Tibial artery (tissue), 4 donors: ENCODE results near the gene NTM.

Experiments
- DNase-seq, 2 donors: peaks; one replicate each; pipeline ENCODE4 v3.0.0-alpha.2; 2019
- H3K27ac ChIP-seq, 2 donors: fragments of 200-600 bp; sonication (generic) in 1 of 2; 1 replicate in 1 of 2; 2 replicates in 1 of 2; pipeline ENCODE4 v1.5.1; 2018 to 2019; ENCODE audit warnings: mild to moderate bottlenecking in 1 of 2
- H3K27me3 ChIP-seq, 2 donors: fragments of 200-600 bp; sonication (generic) in 1 of 2; one replicate each; pipeline versions ENCODE4 v1.5.1 to v1.6.0; 2016 to 2019
- H3K36me3 ChIP-seq, 3 donors: fragments of 200-600 bp; sonication (generic) in 2 of 3; one replicate each; pipeline ENCODE4 v1.5.1; 2016 to 2019; ENCODE audit warnings: mild to moderate bottlenecking in 2 of 3
- H3K4me1 ChIP-seq, 4 donors: fragments of 200-600 bp; sonication (generic) in 2 of 4; 1 replicate in 3 of 4; 2 replicates in 1 of 4; pipeline ENCODE4 v1.5.1; 2016 to 2019
- H3K4me3 ChIP-seq, 2 donors: fragments of 200-600 bp; sonication (generic) in 1 of 2; 1 replicate in 1 of 2; 2 replicates in 1 of 2; pipeline ENCODE4 v1.5.1; 2018 to 2019; ENCODE audit warnings: mild to moderate bottlenecking in 2 of 2
- H3K9me3 ChIP-seq, 3 donors: fragments of 200-600 bp; sonication (generic) in 1 of 3; one replicate each; pipeline ENCODE4 v1.5.1; 2016 to 2019
- CTCF ChIP-seq, 2 experiments: fragments of 200-600 bp in 1 of 2; fragments of 450-650 bp in 1 of 2; IDR thresholded peaks; one replicate each; pipeline ENCODE4 v1.5.1; 2017 to 2019; ENCODE audit warnings: antibody characterized with exemption in 2 of 2, mild to moderate bottlenecking in 1 of 2, moderate library complexity in 1 of 2
- intact Hi-C: fragments of 100-400 bp; cut with DNase I; formaldehyde crosslinking; loops from one replicate; pipeline ENCODE4 v1.15.0; 2023; ENCODE audit warnings: low total_unique reads

Gene NTM

GRCh38 chr11:131980888-131981668 is 610.7 kb downstream of the NTM start:
- H3K27me3 ChIP-seq = no peaks in the 10 kb centered on the region
- H3K9me3 ChIP-seq = no peaks in the 10 kb centered on the region
- no peak overlapping the region for H3K27ac ChIP-seq
- no peak for DNase-seq
- H3K4me3 ChIP-seq = no peak overlapping the region
- H3K4me1 ChIP-seq = no peaks in the 10 kb centered on the region
- H3K36me3 ChIP-seq = no peaks in the 10 kb centered on the region
- intact Hi-C loops = no loop called here
- TF ChIP-seq CTCF (IDR thresholded peaks at IDR 0.05) = no peak

GRCh38 chr11:131982154-131982553 is 611.7 kb downstream of the NTM start:
- H3K27ac ChIP-seq = no peak overlapping the region
- H3K9me3 ChIP-seq = no peaks in the 10 kb centered on the region
- H3K27me3 ChIP-seq = no peaks in the 10 kb centered on the region
- intact Hi-C loops = no loop called here
- DNase-seq = no peak
- no peak for TF ChIP-seq CTCF (IDR thresholded peaks at IDR 0.05)
- H3K36me3 ChIP-seq = no peaks in the 10 kb centered on the region
- H3K4me3 ChIP-seq = no peak overlapping the region
- no peaks in the 10 kb centered on the region for H3K4me1 ChIP-seq

GRCh38 chr11:131985846-131986301 is 615.5 kb downstream of the NTM start:
- TF ChIP-seq CTCF (IDR thresholded peaks at IDR 0.05) = no peak
- Histone ChIP-seq H3K36me3 (no peaks in the 10 kb centered on the region), H3K9me3 (no peaks in the 10 kb centered on the region), H3K4me1 (no peaks in the 10 kb centered on the region), H3K27me3 (no peaks in the 10 kb centered on the region), H3K4me3 (no peak overlapping the region), H3K27ac (no peak overlapping the region)
- no peak for DNase-seq
- intact Hi-C loops = no loop called here

- Histone ChIP-seq H3K27me3 (no peaks in the 10 kb centered on the region), H3K4me3 (no peak overlapping the region), H3K9me3 (no peaks in the 10 kb centered on the region), H3K4me1 (no peaks in the 10 kb centered on the region), H3K27ac (no peak overlapping the region), H3K36me3 (no peaks in the 10 kb centered on the region)
- intact Hi-C loops = no loop called here
- TF ChIP-seq CTCF (IDR thresholded peaks at IDR 0.05) = no peak
- DNase-seq = no peak
Observed at GRCh38 chr11:131987703-131988102, 617.3 kb downstream of the NTM start.

- TF ChIP-seq CTCF (IDR thresholded peaks at IDR 0.05) = no peak
- Histone ChIP-seq H3K4me3 (no peak overlapping the region), H3K9me3 (peaks cover 0 to 6% (median 0%) of the 10 kb centered on the region in 3 donors), H3K27me3 (no peaks in the 10 kb centered on the region), H3K27ac (no peak overlapping the region), H3K4me1 (no peaks in the 10 kb centered on the region), H3K36me3 (no peaks in the 10 kb centered on the region)
- intact Hi-C loops = no loop called here
- DNase-seq = no peak
Observed at GRCh38 chr11:131991606-131992005, 621.2 kb downstream of the NTM start.
